HG03521 (cell line): ENCODE results near the gene PDXP.
A peak's percentile ranks its signal among the peaks of the same experiment; 100 is the strongest.
"Not testable (repeated sequence)": the region's sequence is repeated elsewhere in the genome, so short reads cannot be mapped to it uniquely, and the experiment has no call there.

ENCODE experiments used
- ATAC-seq: cut with Tn5 transposase; IDR thresholded peaks from one replicate; pipeline ENCODE4 v1.9.1; 2021; ENCODE audit warnings: mild to moderate bottlenecking, moderate library complexity; ENCODE audit not compliant: unreplicated experiment

PDXP gene

GRCh38 chr22:37696260-37696656, 37.7 kb downstream of the PDXP start:
- ATAC-seq: not testable (repeated sequence)

GRCh38 chr22:37696657-37697537, 38.4 kb downstream of the PDXP start, which contains the start of gene TRIOBP:
Gene TRIOBP (plus strand): TSS chr22:37697048. CDS start chr22:37701366, 4,318 bp downstream.
- ATAC-seq: peak; percentile 80

- no peak for ATAC-seq
Measured at GRCh38 chr22:37697538-37697835, 39.0 kb downstream of the PDXP start.

- ATAC-seq: no peak
Measured at GRCh38 chr22:37701141-37701786, 42.7 kb downstream of the PDXP start.

DNA sequence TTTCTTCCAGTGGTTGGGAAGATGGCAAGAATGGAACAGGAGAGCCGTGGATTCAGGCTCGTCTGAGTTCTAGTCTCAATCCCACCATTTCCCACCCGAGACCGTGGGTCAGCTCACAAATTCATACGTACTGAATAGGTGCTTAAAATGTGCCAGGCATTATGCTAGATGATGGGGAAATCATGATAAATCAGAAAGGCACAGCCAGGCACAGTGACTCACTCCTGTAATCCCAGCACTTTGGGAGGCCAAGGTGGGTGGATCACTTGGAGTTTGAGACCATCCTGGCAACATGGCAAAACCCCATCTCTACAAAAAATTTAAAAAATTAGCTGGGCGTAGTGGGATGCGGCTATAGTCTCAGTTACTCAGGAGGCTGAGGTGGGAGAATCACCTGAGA, 45.4 kb downstream of the PDXP start:
- no peak for ATAC-seq

- ATAC-seq: no peak
Measured at GRCh38 chr22:37704645-37705044, 46.1 kb downstream of the PDXP start.

DNA sequence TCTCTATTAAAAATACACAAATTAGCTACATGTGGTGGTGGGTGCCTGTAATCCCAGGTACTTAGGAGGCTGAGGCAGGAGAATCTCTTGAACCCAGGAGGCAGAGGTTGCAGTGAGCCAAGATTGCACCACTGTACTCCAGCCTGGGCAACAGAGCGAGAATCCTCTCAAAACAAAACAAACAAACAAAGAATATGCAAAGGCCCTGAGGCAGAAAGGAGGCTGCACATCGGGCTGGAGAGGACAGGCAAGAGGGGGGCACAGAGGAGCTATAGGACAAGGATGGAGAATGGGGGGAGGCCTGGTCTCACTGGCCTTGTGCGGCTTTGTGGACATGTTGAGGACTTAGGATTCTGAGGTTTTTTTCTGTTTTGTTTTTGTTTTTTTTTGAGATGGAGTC, 46.7 kb downstream of the PDXP start:
- ATAC-seq: no peak

GRCh38 chr22:37708580-37709444, 50.3 kb downstream of the PDXP start:
- no peak for ATAC-seq

GRCh38 chr22:37709445-37709765, 50.9 kb downstream of the PDXP start:
- ATAC-seq: no peak

DNA sequence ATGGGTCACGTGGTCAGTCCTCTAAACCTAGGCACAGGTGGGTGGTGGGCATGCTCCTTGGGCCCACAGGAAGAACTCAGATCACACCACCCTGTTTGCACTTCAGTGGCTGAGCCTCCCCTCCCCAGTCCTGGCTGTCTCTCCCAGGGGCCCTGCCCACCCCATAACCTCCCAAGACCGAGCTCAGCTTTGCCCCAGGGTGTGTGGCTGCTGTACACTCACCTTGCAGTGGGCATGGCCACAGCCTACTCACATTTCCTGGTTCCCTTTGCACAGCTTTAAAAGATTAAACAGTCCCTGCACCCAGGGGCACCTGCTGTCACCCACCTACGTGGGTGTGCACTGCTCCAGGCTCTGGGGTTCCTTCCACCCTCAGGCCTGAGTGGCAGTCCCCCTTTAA, 52.2 kb downstream of the PDXP start:
- no peak for ATAC-seq

- ATAC-seq: no peak
Measured at GRCh38 chr22:37711490-37711889, 53.0 kb downstream of the PDXP start.

DNA sequence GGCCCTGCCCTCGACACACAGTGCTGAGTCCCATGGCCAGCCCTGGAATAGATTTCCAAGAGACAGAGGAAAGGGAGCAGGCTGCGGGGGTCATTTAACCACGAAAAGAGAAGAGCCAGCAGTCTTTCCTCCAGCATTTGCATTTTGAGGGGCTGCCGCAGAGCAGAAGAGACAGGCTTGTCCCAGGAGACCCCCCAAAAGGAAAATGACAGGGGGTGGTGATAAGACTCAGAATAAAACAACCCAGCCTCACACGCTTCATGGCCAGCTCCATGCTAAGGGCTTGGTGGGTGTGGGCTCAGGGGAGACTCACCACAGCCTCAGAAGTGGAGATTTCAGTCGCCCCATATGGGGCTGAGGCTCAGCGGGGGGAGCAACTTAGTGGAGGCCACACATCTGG, 55.2 kb downstream of the PDXP start:
- ATAC-seq: no peak

DNA sequence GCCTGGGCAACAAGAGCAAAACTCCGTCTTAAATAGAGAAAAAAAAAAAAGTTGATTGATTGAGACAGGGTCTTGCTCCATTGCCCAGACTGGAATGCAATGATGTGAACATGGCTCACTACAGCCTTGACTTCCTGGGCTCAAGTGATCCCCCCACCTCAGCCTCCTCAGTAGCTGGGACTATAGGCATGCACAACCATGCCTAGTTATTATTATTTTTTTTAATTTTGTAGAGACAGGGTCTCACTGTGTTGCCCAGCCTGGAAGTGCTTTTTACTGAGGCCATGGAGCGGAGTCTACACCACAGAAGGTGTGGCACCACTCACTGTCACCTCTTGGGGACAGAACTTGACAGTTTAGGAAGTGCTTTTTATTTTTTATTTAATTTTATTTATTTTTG, 56.1 kb downstream of the PDXP start:
- no peak for ATAC-seq

DNA sequence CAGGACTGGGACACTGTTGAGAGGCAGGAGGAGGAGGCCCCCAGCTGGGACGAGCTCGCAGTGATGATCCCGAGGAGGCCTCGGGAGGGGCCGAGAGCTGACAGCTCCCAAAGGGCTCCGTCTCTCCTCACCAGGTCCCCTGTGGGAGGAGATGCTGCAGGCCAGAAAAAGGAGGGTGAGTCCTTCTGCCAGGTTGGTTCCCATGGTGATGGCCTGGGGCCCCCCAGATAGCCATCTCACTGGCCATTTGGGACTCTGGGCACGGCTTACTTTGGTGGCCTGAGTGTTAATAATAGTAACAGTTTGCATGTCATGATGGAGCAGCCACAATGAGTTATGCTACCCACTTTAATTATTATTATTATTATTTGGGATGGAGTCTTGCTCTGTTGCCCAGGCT, 57.2 kb downstream of the PDXP start:
- ATAC-seq: no peak
